WTC11 (cell line): ENCODE data around the gene GPR34.

Source experiments
- ATF2 ChIP-seq: sonication (generic); formaldehyde crosslinking; IDR thresholded peaks from 2 replicates; pipeline ENCODE4 v1.8.1; 2022; ENCODE audit warnings: low read depth, missing genetic modification reagents, borderline replicate concordance
- CTCF ChIP-seq: fragments of 200-600 bp; IDR thresholded peaks from 2 replicates; pipeline ENCODE4 v1.8.0; 2022; ENCODE audit warnings: antibody characterized with exemption
- FOXP4 ChIP-seq: sonication (generic); formaldehyde crosslinking; IDR thresholded peaks from 2 replicates; pipeline ENCODE4 v1.8.0; 2022; ENCODE audit warnings: mild to moderate bottlenecking, missing genetic modification reagents
- GRHL2 ChIP-seq: fragments of 250-450 bp; sonication (Bioruptor Pico); IDR thresholded peaks from 2 replicates; pipeline ENCODE4 v1.8.0; 2022; ENCODE audit warnings: mild to moderate bottlenecking, moderate library complexity; ENCODE audit not compliant: insufficient replicate concordance, severe bottlenecking
- GTF2I ChIP-seq: fragments of 250-450 bp; sonication (Bioruptor Pico); conservative IDR thresholded peaks from 2 replicates; pipeline ENCODE4 v1.4.0; 2021; ENCODE audit warnings: mild to moderate bottlenecking
- JUN ChIP-seq: sonication (generic); formaldehyde crosslinking; IDR thresholded peaks from 2 replicates; pipeline ENCODE4 v1.8.0; 2023; ENCODE audit warnings: mild to moderate bottlenecking, missing genetic modification reagents
- PRDM15 ChIP-seq: sonication (generic); formaldehyde crosslinking; IDR thresholded peaks from 2 replicates; pipeline ENCODE4 v1.8.0; 2022; ENCODE audit warnings: missing genetic modification reagents
- SMAD3 ChIP-seq: sonication (generic); formaldehyde crosslinking; IDR thresholded peaks from 2 replicates; pipeline ENCODE4 v1.8.0; 2022; ENCODE audit warnings: missing genetic modification reagents, mild to moderate bottlenecking, borderline replicate concordance
- TEAD1 ChIP-seq: sonication (generic); formaldehyde crosslinking; IDR thresholded peaks from 2 replicates; pipeline ENCODE4 v1.8.0; 2022; ENCODE audit warnings: mild to moderate bottlenecking, missing genetic modification reagents
- TP53 ChIP-seq: sonication (generic); formaldehyde crosslinking; IDR thresholded peaks from 2 replicates; pipeline ENCODE4 v1.8.1; 2023; ENCODE audit warnings: mild to moderate bottlenecking, missing genetic modification reagents
- USF1 ChIP-seq: sonication (generic); formaldehyde crosslinking; IDR thresholded peaks from 2 replicates; pipeline ENCODE4 v1.8.0; 2022; ENCODE audit warnings: mild to moderate bottlenecking, missing genetic modification reagents

GRCh38 chrX:41733939-41734338 is 45.2 kb downstream of the GPR34 start:
- TF ChIP-seq CTCF: no peak
- TF ChIP-seq USF1 (CRISPR knock-in tag): no peak
- TF ChIP-seq ATF2 (CRISPR knock-in tag): no peak
- TF ChIP-seq GRHL2 (CRISPR knock-in tag): no peak
- TF ChIP-seq TP53 (CRISPR knock-in tag): no peak
- TF ChIP-seq FOXP4 (CRISPR knock-in tag): no peak
- TF ChIP-seq JUN (CRISPR knock-in tag): no peak
- no peak for TF ChIP-seq PRDM15
- no peak for TF ChIP-seq GTF2I (CRISPR knock-in tag)
- no peak for TF ChIP-seq TEAD1 (CRISPR knock-in tag)
- no peak for TF ChIP-seq SMAD3
